ENCODE data around the gene GHRHR.
A peak's percentile ranks its signal among the peaks of the same experiment; 100 is the strongest.

The GHRHR gene

GRCh38 chr7:30928254-30928872, 35.4 kb upstream of the GHRHR start:
- DNase-seq (ENCODE audit: low read depth), result no peak

DNA sequence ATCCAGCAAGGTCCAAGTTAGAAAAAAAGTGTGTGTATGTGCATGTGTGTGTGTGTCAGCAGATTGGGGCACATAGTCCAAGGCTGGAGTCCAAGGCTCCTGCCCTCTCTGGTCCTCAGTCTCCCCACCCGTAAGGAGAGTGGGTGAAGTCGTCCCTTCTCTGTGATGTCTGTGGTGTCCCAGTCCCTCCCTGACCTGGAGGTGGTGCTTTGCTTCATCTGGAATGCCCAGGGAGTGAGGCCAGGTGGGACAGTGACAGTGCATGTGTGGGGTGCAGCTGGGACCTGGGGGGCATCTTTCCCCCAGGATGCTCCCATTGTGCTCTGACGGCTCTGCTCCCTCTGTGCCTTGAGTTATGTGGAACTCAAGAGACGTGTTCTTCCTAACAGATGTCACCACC, 34.1 kb upstream of the GHRHR start:
- DNase-seq (ENCODE audit: low read depth), result no peak

- no peak for DNase-seq (ENCODE audit: low read depth)
Observed at GRCh38 chr7:30930621-30931020, 33.1 kb upstream of the GHRHR start.

DNA sequence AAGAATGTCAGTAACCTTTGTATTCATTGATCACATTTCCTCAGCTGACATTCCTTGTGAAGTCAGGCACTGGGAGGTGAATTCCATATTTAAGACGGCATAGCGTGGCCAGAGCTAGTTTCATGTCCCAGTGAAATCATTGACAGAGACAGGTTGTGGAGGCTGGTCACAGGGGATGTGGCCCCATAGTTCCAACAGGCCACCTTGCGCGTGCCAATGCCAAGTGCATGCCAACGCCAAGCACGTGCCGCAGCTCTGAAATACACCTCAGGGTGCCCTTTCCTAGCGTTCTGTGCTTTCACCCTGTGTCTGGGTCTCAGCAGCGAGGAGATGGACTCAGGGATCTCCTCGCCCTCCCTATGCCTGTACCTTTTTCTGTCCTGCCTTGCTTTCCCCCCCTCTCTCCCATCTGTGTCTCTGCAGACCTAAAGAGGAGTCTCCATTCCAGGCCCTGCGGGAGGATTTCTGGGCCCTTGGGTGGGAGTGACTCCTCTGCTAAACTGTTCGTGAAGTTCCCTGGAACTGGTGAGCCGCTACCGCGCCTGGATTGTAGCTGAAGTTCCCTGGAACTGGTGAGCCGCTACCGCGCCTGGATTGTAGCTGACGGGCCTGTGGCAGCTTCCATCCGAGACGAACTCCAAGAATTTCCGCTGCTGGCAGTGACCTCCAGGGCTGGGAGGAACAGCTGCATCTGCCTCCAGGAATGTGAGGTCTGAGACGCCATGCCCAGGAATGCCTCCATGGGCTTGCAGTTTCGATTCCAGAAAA, 32.4 kb upstream of the GHRHR start:
- no peak for DNase-seq (ENCODE audit: low read depth)

DNA sequence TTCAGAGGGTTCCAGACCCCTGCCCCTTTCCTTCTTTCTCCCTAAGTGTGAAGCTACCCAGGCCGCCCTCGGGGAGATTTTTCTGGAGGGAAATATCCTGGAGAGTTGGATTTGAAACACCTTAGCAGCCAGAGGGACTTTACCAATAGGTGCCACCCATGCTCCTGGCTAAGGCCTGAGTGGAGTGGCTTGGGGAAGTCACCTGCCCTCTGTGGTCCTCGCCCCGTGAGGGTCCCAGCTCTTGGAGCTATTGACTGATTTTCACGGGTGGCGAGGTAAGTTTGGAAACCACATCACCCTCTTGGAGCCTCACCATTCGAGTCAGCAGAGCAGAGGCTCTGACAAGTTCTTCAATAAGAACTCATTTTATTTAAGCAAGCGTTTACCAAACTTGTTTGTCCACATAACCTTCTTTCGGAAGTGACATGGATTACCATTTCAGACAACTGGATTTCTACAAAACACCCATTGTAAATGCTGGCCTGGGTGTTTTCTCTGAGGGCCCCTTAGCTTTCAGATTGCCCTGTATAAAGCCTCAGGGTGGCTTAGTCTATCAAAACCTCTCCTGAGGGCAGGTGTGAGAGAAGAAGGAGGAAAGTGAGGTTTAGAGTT, 31.7 kb upstream of the GHRHR start:
- DNase-seq (ENCODE audit: low read depth), result no peak

GRCh38 chr7:30932562-30932961, 31.2 kb upstream of the GHRHR start:
- no peak for DNase-seq (ENCODE audit: low read depth)

DNA sequence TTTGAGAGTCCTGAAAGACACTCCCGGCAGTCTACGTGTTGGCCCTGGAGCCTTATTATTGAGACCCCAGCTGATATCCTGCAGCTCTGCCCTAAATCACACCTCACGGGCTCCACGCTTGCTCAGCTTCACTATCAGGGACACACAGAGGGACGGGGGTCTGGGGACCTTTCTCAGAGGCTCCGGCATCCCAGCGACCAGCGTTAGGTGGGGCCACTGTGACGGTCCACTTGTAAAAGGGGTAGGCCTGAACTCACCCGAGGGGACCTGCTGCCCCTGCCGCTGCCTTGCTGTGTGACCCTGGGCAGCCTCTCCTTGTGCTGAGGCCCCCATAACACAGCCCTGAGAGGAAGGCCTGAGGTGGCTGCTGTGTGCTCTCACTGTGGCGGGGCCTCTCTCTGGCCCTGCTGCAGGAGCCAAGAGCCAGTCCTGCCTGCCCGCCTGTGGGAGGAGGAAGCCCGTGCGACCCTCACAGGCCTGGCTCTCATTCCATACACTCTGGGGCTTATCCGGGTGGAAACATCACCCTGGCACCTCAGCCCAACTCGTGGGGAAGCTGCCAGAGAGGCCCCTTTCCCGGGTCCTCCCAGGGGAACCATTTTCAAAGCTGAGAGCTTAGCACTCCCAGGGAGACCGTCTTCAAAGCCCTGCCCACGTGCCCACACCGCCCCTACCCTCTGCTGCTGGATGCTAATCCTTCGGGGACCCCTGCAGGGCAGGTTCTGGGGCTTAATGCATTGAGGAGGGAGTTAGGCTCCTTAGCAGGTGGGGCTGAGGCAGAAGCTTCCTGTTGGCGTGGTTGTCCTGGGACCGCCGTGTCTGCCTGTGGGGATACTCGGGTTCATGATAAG, 30.4 kb upstream of the GHRHR start:
- DNase-seq (ENCODE audit: low read depth), result no peak

DNA sequence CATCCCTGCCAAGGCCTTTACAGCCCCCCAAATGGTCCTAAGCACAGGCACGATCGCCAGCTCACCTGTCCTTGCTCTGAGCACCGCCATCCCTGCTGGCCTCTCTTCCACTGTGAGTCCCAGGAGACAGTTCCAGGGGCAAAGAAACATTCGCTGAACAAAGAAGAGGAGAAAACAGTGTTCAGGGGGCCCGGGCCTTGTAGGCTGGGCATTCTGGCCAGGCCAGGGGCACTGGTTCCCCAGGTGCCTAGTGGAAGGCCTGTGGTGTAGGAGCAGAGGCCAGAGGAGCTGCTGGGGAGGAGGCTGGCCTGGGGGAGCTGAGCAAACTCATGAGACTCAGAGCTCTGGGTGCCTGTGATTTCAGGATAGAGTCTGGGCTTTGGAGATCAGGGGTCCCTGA, 29.5 kb upstream of the GHRHR start:
- no peak for DNase-seq (ENCODE audit: low read depth)

GRCh38 chr7:30934732-30935568, 28.8 kb upstream of the GHRHR start:
- no peak for DNase-seq (ENCODE audit: low read depth)

DNA sequence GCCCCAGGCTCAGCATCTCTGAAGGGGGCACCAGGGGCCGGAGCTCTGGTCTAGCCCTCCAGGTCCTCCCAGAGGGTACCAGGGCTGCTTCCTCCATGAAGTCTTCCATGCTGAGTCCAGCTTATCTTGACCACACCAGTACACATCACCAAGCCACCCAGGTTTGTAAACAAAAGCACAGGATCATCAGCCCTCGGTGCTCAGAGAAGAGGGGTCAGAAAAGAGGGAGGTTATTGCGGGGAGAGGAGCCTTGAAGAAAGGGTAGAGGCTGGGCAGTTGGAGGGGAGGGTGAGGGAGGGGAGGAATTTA, 28.2 kb upstream of the GHRHR start:
- DNase-seq (ENCODE audit: low read depth), result no peak

GRCh38 chr7:30936650-30937245, 27.0 kb upstream of the GHRHR start:
- no peak for DNase-seq (ENCODE audit: low read depth)

- no peak for DNase-seq (ENCODE audit: low read depth)
Observed at GRCh38 chr7:30937416-30937815, 26.3 kb upstream of the GHRHR start.

DNA sequence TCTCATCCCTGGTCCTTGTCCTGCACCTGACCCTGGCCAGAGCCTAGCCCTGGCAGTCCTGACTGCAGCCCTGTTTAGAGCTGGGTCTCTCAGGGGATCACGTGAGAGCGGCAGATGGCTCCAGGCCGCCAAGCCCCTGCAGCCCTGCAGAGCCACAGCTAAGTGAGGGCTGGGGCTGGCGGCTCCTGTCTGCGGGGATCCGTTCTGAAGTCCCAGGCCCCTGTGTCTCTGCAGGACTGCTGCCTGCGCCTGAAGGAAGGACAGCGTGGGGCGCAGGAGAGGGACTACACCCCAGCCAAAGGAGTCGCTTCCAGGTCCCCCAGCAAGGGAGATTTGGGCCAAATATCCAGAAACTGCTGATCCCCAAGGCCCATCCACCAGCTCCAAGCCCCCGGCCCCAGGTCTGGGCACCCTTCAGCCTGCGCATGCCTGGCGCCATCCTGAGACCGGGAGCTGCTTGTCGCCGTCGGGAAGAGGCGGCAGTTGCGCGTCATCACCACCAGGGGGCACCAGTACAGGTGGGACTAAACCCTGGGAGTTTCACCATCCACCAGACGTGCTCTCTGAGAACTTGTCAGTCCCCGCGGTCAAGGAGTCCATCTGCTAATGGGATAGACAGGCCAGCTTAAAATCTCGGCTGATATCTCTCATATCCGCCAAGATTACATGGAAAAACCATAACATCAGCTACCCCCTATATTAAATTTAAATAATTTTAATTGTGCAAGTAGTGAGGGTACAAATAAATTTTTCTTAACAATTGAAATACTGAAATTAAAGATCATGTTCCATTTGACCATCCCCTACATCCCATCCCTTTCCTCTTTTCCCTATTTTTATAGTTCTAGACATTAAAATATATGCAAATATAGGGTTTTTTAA, 25.1 kb upstream of the GHRHR start:
- DNase-seq (ENCODE audit: low read depth), result peak; percentile 17

GRCh38 chr7:30941582-30942323, 22.0 kb upstream of the GHRHR start:
- no peak for DNase-seq (ENCODE audit: low read depth)

- no peak for DNase-seq (ENCODE audit: low read depth)
Observed at GRCh38 chr7:30950197-30950596, 13.6 kb upstream of the GHRHR start.

- no peak for DNase-seq (ENCODE audit: low read depth)
Observed at GRCh38 chr7:30954914-30955313, 8.8 kb upstream of the GHRHR start.

- no peak for DNase-seq (ENCODE audit: low read depth)
Observed at GRCh38 chr7:30956704-30957103, 7.0 kb upstream of the GHRHR start.

DNA sequence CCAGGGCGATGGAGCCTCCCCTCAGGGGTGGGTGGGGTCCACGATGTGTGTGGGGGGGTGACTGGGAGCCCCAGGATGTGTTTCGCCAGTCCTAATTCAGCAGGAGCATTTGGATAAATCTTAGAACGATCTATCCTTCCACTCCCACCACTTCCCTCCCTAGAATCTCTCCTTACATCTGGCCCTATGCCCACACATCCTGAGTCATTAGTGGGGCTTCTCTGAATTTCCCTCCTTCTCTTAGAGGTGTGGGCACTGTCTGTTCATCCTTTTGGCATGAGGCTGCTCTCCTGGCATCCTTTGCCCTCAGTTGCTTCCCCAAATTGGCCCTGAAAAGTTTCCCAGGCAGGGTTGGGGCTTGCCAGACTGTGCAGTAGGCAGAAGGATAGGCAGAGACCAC, 1.6 kb downstream of the GHRHR start:
- DNase-seq (ENCODE audit: low read depth), result no peak

DNA sequence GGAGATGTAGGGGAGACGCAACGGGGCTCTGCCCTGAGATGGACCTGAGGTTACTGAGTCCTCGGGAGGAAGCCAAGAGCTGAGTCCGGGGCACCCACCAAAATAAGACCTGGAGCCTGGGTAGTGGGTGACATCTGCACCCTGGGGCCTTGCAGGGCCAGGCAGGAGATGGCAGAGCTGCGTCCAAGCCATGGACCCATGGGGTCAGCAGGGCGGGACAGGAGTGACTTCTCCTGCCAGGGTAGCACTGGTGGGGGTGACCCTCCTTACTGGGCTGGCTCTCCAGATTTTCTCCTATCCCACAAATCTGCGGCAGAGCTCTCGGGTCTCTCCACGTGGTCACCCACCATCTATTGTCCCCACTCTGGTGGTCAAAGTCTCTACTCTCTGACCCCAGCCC, 2.1 kb downstream of the GHRHR start:
- DNase-seq (ENCODE audit: low read depth), result no peak

GRCh38 chr7:30968294-30968693, 4.5 kb downstream of the GHRHR start:
- no peak for DNase-seq (ENCODE audit: low read depth)
